Caco-2 (cell line): Measurements from ENCODE around the gene CNTN1. TPM values are rescaled to one million over a fixed set of nuclear protein-coding genes. Genes with fewer than 3 reads are reported as not detected.

Experiments
- BruUV-seq: library from RNA; stranded (reverse); fragments of 400-500 nt; replicated peaks from 2 replicates; lab custom pipeline; 2021; lab: Mats Ljungman, UMichigan
- CTCF ChIA-PET: fragments of 300-600 bp; sonication (Branson Sonifier 250); formaldehyde crosslinking; loops from one replicate; lab custom pipeline; 2022; ENCODE audit warnings: antibody characterized with exemption; lab: Charles Lee
- POLR2A ChIA-PET: fragments of 300-600 bp; sonication (Branson Sonifier 250); formaldehyde crosslinking; loops from one replicate; lab custom pipeline; 2022; ENCODE audit warnings: antibody characterized with exemption; lab: Charles Lee
- DNase-seq, 2 experiments: peaks; one replicate each; pipeline versions ENCODE4 v3.0.0 to v3.0.0-alpha.2; 2020 to 2022
- H3K27me3 ChIP-seq: replicated peaks from 2 replicates; pipeline ENCODE4 v1.6.0; 2011; ENCODE audit warnings: low read length; ENCODE audit not compliant: control insufficient read depth, insufficient read depth
- H3K36me3 ChIP-seq: 2 replicates; pipeline ENCODE4 v1.5.1; 2011; ENCODE audit warnings: low read length; ENCODE audit not compliant: control insufficient read depth, insufficient read depth
- H3K4me1 ChIP-seq: fragments of 250-450 bp; sonication (Bioruptor Pico); 2 replicates; pipeline ENCODE4 v1.5.1; 2020; ENCODE audit warnings: mild to moderate bottlenecking
- H3K4me3 ChIP-seq: 2 replicates; pipeline ENCODE4 v1.5.1; 2011; ENCODE audit warnings: low read depth, mild to moderate bottlenecking, control low read depth, low read length
- H3K9me3 ChIP-seq: fragments of 250-450 bp; sonication (Bioruptor Pico); 2 replicates; pipeline ENCODE4 v1.5.1; 2020; ENCODE audit warnings: mild to moderate bottlenecking, moderate library complexity
- H3K27ac Mint-ChIP-seq: one replicate; pipeline ENCODE4 v1.8.0; 2022; ENCODE audit warnings: mixed read lengths; ENCODE audit not compliant: unreplicated experiment
- H3K27me3 Mint-ChIP-seq: one replicate; pipeline ENCODE4 v1.8.0; 2022; ENCODE audit warnings: mixed read lengths; ENCODE audit not compliant: insufficient read depth, unreplicated experiment
- H3K36me3 Mint-ChIP-seq: one replicate; pipeline ENCODE4 v1.8.0; 2022; ENCODE audit warnings: mild to moderate bottlenecking, mixed read lengths; ENCODE audit not compliant: insufficient read depth, unreplicated experiment
- H3K4me1 Mint-ChIP-seq: one replicate; pipeline ENCODE4 v1.8.0; 2022; ENCODE audit warnings: low read depth, mixed read lengths; ENCODE audit not compliant: unreplicated experiment
- H3K4me3 Mint-ChIP-seq: one replicate; pipeline ENCODE4 v1.8.0; 2022; ENCODE audit warnings: mild to moderate bottlenecking, moderate library complexity, mixed read lengths; ENCODE audit not compliant: unreplicated experiment
- H3K9me3 Mint-ChIP-seq: one replicate; pipeline ENCODE4 v1.8.0; 2022; ENCODE audit warnings: mixed read lengths; ENCODE audit not compliant: unreplicated experiment
- CTCF ChIP-seq, 2 experiments: fragments of 200-600 bp in 1 of 2; IDR thresholded peaks; 1 replicate in 1 of 2; 2 replicates in 1 of 2; pipeline versions ENCODE4 v1.5.1 to v1.8.0; 2011 to 2022; ENCODE audit warnings: antibody characterized with exemption in 1 of 2, control low read depth in 1 of 2, inconsistent platforms in 1 of 2, low read depth in 1 of 2, low read length in 1 of 2, mild to moderate bottlenecking in 1 of 2, moderate library complexity in 1 of 2; ENCODE audit not compliant: insufficient read depth in 1 of 2, severe bottlenecking in 1 of 2, unreplicated experiment in 1 of 2
- intact Hi-C: fragments of 100-400 bp; cut with micrococcal nuclease; formaldehyde crosslinking; loops from one replicate; pipeline ENCODE4 v1.10.0; 2022; ENCODE audit not compliant: unreplicated experiment
- total RNA-seq: library from RNA; stranded (reverse); gene quantifications from 2 replicates; pipeline ENCODE4 v1.2.3, GENCODE V29; 2022

The CNTN1 gene
- total RNA-seq, 1 experiment from 2014 or later, result not detected

- Mint-ChIP-seq H3K9me3 (no peaks in the 10 kb centered on the region), H3K27me3 (no peaks in the 10 kb centered on the region), H3K4me1 (no peaks in the 10 kb centered on the region), H3K27ac (no peak overlapping the region), H3K36me3 (no peaks in the 10 kb centered on the region), H3K4me3 (no peak overlapping the region)
- ChIA-PET CTCF (no interaction called here), POLR2A (no interaction called here)
- no peaks in the 10 kb centered on the region for H3K27me3 ChIP-seq
- intact Hi-C loops, result no loop called here
- H3K9me3 ChIP-seq, result no peaks in the 10 kb centered on the region
- no peak for DNase-seq
- TF ChIP-seq CTCF (IDR thresholded peaks at IDR 0.05; ENCODE audit: insufficient read depth in 1 of 2, low read depth in 1 of 2, low read length in 1 of 2, severe bottlenecking in 1 of 2, unreplicated experiment in 1 of 2), result no peak
- no peaks in the 10 kb centered on the region for H3K4me1 ChIP-seq
- no TSS peak for BruUV-seq
- H3K4me3 ChIP-seq, result no peak overlapping the region
- H3K36me3 ChIP-seq, result no peaks in the 10 kb centered on the region
Measured at GRCh38 chr12:41108032-41108431, 415.8 kb downstream of the CNTN1 start.

DNA sequence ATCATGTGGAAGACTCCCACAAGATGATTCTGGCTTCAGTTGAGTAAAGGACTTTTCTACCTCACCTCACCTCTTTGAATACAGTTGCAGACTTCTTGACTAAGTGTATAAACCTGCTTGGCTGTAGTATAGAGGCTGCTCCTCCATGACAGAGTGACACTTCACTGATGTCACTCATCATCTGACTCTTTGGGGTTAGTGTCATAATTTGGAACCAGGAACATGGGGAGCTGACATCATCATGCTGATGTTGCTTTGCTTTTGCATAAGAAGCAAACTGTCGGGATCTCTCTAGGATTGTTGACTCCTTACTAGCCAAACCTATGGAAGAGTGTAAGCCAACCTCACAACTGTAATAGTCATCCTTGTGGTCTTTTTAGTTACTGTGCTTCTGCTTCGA lies 420.7 kb downstream of the CNTN1 start:
- no peak for DNase-seq
- no peaks in the 10 kb centered on the region for H3K27me3 ChIP-seq
- Mint-ChIP-seq H3K27me3 (peaks cover 2% of the 10 kb centered on the region), H3K9me3 (no peaks in the 10 kb centered on the region), H3K36me3 (no peaks in the 10 kb centered on the region), H3K27ac (no peak overlapping the region), H3K4me3 (no peak overlapping the region), H3K4me1 (no peaks in the 10 kb centered on the region)
- CTCF ChIA-PET, result no interaction called here
- POLR2A ChIA-PET, result no interaction called here
- no peaks in the 10 kb centered on the region for H3K9me3 ChIP-seq
- no peak overlapping the region for H3K4me3 ChIP-seq
- TF ChIP-seq CTCF (IDR thresholded peaks at IDR 0.05; ENCODE audit: insufficient read depth in 1 of 2, low read depth in 1 of 2, low read length in 1 of 2, severe bottlenecking in 1 of 2, unreplicated experiment in 1 of 2), result no peak
- no peaks in the 10 kb centered on the region for H3K4me1 ChIP-seq
- no TSS peak for BruUV-seq
- H3K36me3 ChIP-seq, result no peaks in the 10 kb centered on the region
- intact Hi-C loops, result no loop called here

DNA sequence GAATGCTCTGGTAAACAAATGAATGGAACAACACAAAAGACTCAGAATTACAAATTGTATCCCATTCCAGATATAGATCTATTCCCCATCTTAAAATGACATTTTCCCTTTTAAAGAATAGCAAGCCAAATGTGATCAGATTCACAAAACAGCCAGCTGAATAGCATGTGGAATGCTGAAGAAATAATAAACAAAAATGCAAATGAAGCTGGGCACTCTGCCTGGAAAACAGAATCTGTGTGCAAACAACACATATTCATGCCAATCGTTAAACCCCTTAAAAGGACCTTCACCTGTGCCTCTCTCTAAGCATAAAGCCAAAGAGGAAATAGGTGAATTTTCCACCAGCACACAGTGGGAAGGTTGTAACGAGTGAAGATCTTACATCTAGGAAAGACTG lies 428.0 kb downstream of the CNTN1 start:
- H3K9me3 ChIP-seq, result no peaks in the 10 kb centered on the region
- DNase-seq, result no peak
- ChIA-PET CTCF (no interaction called here), POLR2A (no interaction called here)
- intact Hi-C loops, result no loop called here
- no TSS peak for BruUV-seq
- H3K36me3 ChIP-seq, result no peaks in the 10 kb centered on the region
- no peaks in the 10 kb centered on the region for H3K4me1 ChIP-seq
- no peak for TF ChIP-seq CTCF (IDR thresholded peaks at IDR 0.05; ENCODE audit: insufficient read depth in 1 of 2, low read depth in 1 of 2, low read length in 1 of 2, severe bottlenecking in 1 of 2, unreplicated experiment in 1 of 2)
- H3K27ac Mint-ChIP-seq, result no peak overlapping the region
- no peak overlapping the region for H3K4me3 Mint-ChIP-seq
- H3K9me3 Mint-ChIP-seq, result no peaks in the 10 kb centered on the region
- H3K36me3 Mint-ChIP-seq, result no peaks in the 10 kb centered on the region
- no peaks in the 10 kb centered on the region for H3K4me1 Mint-ChIP-seq
- H3K4me3 ChIP-seq, result no peak overlapping the region
- H3K27me3 Mint-ChIP-seq, result no peaks in the 10 kb centered on the region
- no peaks in the 10 kb centered on the region for H3K27me3 ChIP-seq
